Measurements from ENCODE around the gene IKZF3. TPM values are rescaled to one million over a fixed set of nuclear protein-coding genes. Genes with fewer than 3 reads are reported as not detected.

The IKZF3 gene
- total and polyA plus RNA-seq, 2 donors from 2014 or later = 0.09 to 10.2 TPM

- no peak for FAIRE-seq
- H3K9ac ChIP-seq (ENCODE audit: low read length in 3 of 3) = no peak overlapping the region
- intact Hi-C loops (cut with DNase I) = no loop called here
- no peak overlapping the region for H3K4me3 ChIP-seq (ENCODE audit: low read length in 3 of 3)
- H3K27me3 ChIP-seq (ENCODE audit: control insufficient read depth, insufficient read depth, low read length) = no peaks in the 10 kb centered on the region
- no peaks in the 10 kb centered on the region for H3K36me3 ChIP-seq (ENCODE audit: control insufficient read depth in 2 of 3, insufficient read depth in 3 of 3, low read length in 3 of 3)
- no peak for TF ChIP-seq CTCF (IDR thresholded peaks at IDR 0.05; ENCODE audit: borderline replicate concordance, extremely low read depth, insufficient read depth)
- no peak for DNase-seq
- H3K9me3 ChIP-seq (ENCODE audit: control insufficient read depth in 2 of 3, insufficient read depth in 1 of 3, low read length in 3 of 3) = peaks cover 0 to 9% (median 0%) of the 10 kb centered on the region in 3 donors
- no peak overlapping the region for H3K27ac ChIP-seq (ENCODE audit: low read depth in 2 of 2, low read length in 2 of 2)
- H3K4me1 ChIP-seq (ENCODE audit: control insufficient read depth in 2 of 3, insufficient read depth in 2 of 3, low read depth in 1 of 3, low read length in 3 of 3) = no peaks in the 10 kb centered on the region
Observed at GRCh38 chr17:39834017-39834416, 30.1 kb downstream of the IKZF3 start.

GRCh38 chr17:39831588-39831987 lies 32.5 kb downstream of the IKZF3 start:
- intact Hi-C loops (cut with DNase I) = no loop called here
- Histone ChIP-seq H3K36me3 (ENCODE audit: control insufficient read depth in 2 of 3, insufficient read depth in 3 of 3, low read length in 3 of 3) (no peaks in the 10 kb centered on the region), H3K9ac (ENCODE audit: low read length in 3 of 3) (no peak overlapping the region), H3K4me1 (ENCODE audit: control insufficient read depth in 2 of 3, insufficient read depth in 2 of 3, low read depth in 1 of 3, low read length in 3 of 3) (peaks cover 0 to 4% (median 0%) of the 10 kb centered on the region in 3 donors), H3K4me3 (ENCODE audit: low read length in 3 of 3) (no peak overlapping the region), H3K27ac (ENCODE audit: low read depth in 2 of 2, low read length in 2 of 2) (no peak overlapping the region), H3K9me3 (ENCODE audit: control insufficient read depth in 2 of 3, insufficient read depth in 1 of 3, low read length in 3 of 3) (peaks cover 0 to 6% (median 0%) of the 10 kb centered on the region in 3 donors), H3K27me3 (ENCODE audit: control insufficient read depth, insufficient read depth, low read length) (no peaks in the 10 kb centered on the region)
- no peak for TF ChIP-seq CTCF (IDR thresholded peaks at IDR 0.05; ENCODE audit: borderline replicate concordance, extremely low read depth, insufficient read depth)
- DNase-seq = no peak
- FAIRE-seq = no peak

- no peaks in the 10 kb centered on the region for H3K27me3 ChIP-seq (ENCODE audit: control insufficient read depth, insufficient read depth, low read length)
- FAIRE-seq = no peak
- H3K4me1 ChIP-seq (ENCODE audit: control insufficient read depth in 2 of 3, insufficient read depth in 2 of 3, low read depth in 1 of 3, low read length in 3 of 3) = peaks cover 0 to 4% (median 0%) of the 10 kb centered on the region in 3 donors
- no peaks in the 10 kb centered on the region for H3K36me3 ChIP-seq (ENCODE audit: control insufficient read depth in 2 of 3, insufficient read depth in 3 of 3, low read length in 3 of 3)
- peaks cover 0 to 7% (median 0%) of the 10 kb centered on the region in 3 donors for H3K9me3 ChIP-seq (ENCODE audit: control insufficient read depth in 2 of 3, insufficient read depth in 1 of 3, low read length in 3 of 3)
- peak overlapping the region in 1 of 3 donors; percentile 14 for H3K4me3 ChIP-seq (ENCODE audit: low read length in 3 of 3)
- no peak for TF ChIP-seq CTCF (IDR thresholded peaks at IDR 0.05; ENCODE audit: borderline replicate concordance, extremely low read depth, insufficient read depth)
- intact Hi-C loops (cut with DNase I) = no loop called here
- H3K9ac ChIP-seq (ENCODE audit: low read length in 3 of 3) = no peak overlapping the region
- no peak for DNase-seq
- no peak overlapping the region for H3K27ac ChIP-seq (ENCODE audit: low read depth in 2 of 2, low read length in 2 of 2)
Observed at GRCh38 chr17:39828443-39828842, 35.7 kb downstream of the IKZF3 start.

- Histone ChIP-seq H3K9ac (ENCODE audit: low read length in 3 of 3) (no peak overlapping the region), H3K4me1 (ENCODE audit: control insufficient read depth in 2 of 3, insufficient read depth in 2 of 3, low read depth in 1 of 3, low read length in 3 of 3) (peaks cover 0 to 4% (median 0%) of the 10 kb centered on the region in 3 donors), H3K36me3 (ENCODE audit: control insufficient read depth in 2 of 3, insufficient read depth in 3 of 3, low read length in 3 of 3) (no peaks in the 10 kb centered on the region), H3K27ac (ENCODE audit: low read depth in 2 of 2, low read length in 2 of 2) (no peak overlapping the region), H3K9me3 (ENCODE audit: control insufficient read depth in 2 of 3, insufficient read depth in 1 of 3, low read length in 3 of 3) (peaks cover 0 to 9% (median 0%) of the 10 kb centered on the region in 3 donors), H3K4me3 (ENCODE audit: low read length in 3 of 3) (no peak overlapping the region), H3K27me3 (ENCODE audit: control insufficient read depth, insufficient read depth, low read length) (no peaks in the 10 kb centered on the region)
- TF ChIP-seq CTCF (IDR thresholded peaks at IDR 0.05; ENCODE audit: borderline replicate concordance, extremely low read depth, insufficient read depth) = no peak
- no peak for DNase-seq
- no peak for FAIRE-seq
- intact Hi-C loops (cut with DNase I) = no loop called here
Observed at GRCh38 chr17:39826334-39826733, 37.8 kb downstream of the IKZF3 start.

Data from kidney (tissue), 14 donors.